Measurements from ENCODE around the gene ADPRHL1.
A peak's percentile ranks its signal among the peaks of the same experiment; 100 is the strongest.

Gene ADPRHL1

DNA sequence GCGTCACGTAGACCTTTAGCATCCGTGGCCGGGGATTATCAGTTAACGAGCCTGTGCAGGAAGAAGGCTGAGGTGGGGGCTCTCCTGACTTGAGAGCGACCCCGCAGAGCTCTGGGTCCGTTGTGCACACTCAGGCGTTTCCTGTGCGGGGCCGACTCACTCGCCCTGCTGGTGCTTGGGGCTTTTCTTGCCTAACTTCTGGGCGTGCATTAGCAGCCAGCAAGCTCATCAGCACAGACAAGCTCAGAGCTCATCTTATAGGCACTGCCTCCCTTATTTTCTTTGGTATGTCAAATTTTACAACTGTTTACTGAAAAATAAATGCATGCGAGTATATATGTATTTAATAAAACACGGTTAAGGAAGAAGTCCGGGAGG lies 23.7 kb downstream of the ADPRHL1 start:
- DNase-seq: peak; percentile 13

DNA sequence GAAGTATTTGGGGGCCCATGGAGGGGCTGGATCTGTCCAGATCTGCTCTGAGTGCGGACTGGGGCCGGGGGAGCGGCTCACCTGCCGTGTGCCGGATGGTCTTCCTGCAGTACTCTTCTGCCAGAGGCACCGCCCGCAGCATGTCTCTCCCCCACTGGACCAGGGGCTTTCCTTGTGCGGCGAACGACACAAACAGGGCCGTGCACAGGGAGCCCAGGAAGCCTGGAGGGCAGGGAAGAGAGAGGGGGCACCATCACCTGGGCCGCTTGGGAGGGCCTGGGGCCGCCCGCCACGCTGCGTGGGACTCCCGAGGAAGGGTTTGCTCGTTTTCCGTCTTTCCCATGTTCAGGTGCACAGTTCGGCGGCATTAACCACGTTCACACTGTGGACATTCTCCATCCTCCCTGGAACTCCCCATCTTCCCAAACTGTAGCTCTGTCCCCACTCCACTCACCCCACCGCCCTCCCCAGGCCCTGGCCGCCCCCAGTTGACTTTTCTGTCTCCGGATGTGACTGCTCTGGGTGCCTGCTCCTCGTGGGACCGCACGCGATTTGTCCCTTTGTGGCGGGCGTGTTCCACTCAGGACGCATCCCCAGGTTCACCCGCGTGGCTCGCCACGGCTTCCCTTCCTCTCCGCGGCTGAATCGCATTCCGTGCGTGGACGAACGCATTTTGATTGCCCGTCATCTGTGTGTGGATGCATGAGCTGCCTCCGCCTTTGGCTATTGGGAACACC lies 24.2 kb downstream of the ADPRHL1 start:
- DNase-seq: peak; percentile 13

DNA sequence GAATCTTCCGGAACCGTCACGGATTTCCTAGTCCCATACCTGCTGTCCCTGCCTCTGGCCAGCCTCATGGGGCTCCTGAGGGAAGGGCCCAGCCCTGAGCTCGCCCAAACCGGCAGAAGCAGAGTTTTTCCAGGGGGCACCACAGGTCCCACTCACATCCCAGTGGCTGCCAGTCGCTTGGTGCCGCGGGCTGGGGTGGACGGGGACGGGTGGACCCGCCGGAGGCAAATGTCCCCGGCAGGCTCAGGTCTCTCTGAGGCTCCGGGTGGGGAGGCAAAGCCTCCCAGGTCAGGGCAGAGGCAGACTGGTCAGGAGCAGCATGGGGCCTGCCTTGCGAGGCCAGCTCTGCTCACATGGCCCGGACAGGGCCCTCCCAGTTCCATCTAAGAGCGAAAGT lies 24.8 kb downstream of the ADPRHL1 start:
- DNase-seq: no peak

DNA sequence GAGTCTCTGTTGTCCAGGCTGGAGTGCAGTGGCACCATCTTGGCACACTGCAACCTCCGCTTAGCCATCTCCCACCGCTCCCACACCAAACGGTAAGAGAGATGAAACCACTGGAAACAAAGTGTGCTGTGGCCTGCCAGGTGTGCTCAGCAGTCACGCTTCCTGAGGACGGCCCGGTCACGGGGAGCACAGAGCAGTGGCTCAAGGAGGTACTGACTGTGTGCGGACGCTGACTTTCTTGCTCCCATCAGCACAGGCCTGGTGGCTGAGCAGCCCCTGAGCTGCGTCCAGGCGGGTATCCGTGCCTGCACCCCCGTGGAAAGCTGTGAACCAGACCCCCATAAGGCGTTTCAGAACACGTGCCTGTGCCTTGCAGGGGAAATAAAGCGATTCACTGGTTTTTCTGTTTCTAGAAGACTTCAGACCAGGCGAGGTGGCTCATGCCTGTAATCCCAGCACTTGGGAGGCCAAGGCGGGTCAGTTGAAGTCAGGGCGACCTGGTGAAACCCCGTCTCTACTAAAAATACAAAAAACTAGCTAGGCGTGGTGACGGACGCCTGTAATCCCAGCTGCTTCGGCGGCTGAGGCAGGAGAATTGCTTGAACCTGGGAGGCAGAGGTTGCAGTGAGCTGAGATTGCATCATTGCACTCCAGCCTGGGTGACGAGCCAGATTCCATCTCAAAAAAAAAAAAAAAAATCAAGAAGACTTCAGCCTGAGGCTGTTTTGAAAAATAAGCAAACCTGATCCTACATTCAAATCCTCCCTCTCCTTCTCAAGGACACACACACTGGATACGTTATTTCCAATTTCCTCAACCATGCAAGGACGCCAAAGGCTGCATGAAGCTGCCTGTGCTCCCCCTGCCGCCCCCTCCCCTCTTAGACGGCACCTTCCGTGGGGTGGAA lies 25.5 kb downstream of the ADPRHL1 start:
- peak; percentile 14 for DNase-seq

DNA sequence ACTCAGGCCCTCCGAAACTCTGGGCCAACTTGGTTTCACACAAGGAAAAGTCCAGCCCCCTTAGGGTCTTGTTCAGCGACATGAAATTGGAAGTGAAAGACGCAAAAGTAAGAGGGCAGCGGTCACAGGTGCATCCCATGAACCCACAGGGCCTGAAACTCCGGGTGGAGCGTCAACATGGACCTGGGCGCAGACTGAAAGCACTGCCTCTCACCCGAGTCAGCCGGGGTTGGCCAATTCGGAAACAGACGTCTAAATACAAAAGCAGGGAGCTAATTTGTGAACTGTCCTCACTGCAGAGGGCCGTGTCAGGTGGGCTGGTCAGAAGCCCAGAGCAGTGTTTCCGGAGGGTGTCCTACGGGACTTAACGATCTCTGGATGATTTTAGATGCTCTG lies 26.7 kb downstream of the ADPRHL1 start:
- no peak for DNase-seq

DNA sequence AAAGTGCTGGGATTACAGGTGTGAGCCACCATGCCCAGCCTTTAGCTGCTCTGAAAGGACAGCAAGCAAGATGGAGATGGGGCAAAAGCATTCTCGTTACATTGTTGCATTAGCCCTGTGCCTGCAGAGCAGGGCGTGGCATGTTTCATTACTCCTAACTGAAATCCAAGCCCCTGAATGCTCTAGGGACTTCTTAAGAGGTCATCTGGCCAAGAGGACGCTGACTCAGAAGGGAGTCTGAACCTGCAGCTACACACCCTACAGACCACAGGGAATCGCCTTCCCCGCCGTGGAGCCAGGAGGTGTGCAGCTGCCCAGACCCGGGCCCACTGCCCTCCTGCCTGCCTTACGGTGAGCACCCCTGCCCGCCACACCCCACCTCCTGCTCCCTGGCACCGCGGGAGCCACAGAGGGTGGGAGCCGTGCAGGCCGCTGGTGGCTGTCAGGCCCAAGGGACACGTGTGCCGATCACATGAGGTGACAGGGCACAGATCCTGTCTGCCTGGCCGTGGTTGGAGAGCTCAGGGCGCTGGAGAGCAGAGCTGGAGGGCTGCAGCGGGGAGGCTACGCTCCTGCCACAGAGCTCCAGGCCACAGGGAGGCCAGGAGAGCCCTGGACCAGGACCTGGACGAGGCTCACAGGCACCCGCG lies 27.2 kb downstream of the ADPRHL1 start:
- peak; percentile 12 for DNase-seq

DNA sequence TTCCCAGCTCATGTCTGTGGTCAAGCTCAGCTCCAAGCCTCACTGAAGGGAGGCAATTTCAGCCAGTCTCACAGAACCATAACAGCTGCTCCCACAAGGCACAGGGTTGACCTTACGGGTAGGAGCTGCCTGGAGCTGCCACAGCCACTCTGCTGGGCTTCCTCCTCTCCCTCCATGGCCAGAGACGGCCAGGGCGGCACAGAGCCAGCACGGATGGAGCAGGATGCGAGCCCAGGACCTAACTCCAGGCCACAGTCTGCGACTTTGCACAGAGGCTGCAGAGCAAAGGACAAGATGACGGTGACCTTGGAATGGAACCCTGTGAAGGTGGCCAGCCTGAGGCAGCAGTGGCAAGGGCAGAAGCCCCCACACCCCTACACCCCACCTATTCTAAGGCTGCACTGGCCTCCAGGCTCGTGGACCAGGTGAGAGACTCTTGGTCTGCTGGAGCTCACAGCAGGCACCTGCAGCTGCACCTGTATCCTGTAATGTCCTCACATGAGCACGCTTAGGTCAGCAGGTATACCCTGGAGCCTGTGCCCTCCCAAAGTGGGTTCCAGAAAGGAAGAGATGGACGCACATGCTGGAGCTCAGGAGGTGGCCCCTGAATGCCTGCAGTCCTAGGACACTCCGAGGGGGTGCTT lies 29.6 kb downstream of the ADPRHL1 start:
- no peak for DNase-seq

DNA sequence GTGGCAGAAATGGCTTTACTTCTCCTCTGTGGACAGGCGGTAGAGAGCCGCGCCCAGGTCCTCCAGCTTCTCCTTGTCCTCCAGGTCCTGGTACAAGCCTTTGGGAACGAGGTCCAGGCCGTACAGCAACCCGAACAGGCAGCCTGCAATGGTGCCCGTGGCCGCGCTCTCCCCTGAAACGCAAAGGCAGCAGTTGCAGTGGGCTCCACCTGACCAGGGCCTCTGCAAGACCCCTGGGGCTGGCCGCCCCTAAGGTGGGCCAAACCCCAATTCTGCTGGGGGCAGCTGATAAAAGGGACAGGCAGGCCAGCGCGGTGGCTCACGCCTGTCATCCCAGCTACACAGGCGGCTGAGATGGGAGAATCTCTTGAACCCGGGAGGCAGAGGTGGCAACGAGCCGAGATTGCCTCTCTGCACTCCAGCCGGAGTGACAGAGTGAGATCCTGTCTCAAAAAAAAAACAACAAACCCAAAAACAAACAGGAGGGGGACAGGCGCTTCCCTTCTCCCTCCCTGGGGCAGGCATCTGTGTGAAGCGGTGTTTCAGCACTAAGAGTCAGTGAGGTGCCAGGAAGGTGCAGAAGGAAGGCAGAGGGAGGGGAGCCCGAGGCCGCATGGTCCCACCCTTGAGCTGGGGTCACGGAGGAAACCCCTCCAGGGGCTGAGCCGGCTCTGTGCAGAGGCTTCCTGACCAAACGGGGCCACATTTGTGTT lies 30.3 kb downstream of the ADPRHL1 start:
- peak; percentile 42 for DNase-seq

DNA sequence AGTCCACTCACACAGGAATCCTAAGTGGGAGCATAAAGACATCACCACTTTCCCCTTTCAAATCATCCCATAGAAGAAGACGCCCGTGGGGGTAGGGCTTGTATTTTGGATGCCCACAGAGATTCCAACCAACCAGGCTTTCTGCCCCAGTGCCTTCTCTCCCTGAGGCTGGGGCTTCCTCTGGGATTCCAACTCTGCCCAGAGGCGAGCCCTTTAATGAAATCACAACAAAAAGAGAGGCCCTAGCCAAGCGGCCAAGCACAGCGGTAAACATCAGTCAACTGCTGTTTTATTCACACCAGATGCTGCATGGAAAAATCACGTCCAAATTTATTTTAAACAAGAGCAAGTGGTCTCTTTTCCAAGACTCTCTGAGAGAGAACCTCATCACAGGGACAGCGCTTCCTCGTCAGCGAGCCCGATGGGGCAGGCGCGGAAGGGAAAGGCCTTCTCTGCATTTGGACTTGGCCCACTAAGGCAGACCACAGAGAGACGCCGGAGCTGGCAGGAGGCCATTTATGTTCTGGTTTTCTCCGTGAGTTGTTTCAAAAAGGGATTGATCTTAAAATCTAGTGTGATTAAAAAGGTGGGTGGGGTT lies 31.5 kb downstream of the ADPRHL1 start:
- peak; percentile 89 for DNase-seq

DNA sequence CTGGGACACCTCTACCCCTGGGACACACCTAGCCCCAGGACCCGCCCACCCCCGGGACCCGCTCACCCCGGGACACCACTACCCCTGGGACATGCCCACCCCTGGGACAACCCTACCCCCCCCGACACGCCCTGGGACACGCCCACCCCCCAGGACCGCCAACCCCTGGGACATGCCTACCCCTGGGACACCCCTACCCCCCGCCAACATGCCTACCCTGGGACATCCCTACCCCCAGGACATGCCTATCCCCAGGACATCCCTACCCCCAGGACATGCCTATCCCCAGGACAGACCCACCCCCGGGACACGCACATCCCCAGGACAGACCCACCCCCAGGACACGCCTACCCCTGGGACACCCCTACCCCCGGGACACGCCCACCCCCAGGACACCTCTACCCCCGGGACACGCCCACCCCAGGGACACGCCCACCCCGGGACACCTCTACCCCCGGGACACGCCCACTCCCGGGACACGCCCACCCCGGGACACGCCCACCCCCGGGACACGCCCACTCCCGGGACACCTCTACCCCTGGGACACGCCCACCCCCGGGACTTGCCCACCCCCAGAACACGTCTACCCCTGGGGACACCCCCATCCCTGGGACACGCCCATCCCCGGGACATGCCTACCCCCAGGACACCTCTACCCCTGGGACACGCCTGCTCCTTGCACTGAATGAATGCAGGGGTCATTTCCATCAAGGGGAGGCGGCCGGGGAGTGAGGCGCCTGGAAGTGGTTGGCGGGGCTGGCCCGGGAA lies 32.3 kb downstream of the ADPRHL1 start:
- DNase-seq: peak; percentile 44

DNA sequence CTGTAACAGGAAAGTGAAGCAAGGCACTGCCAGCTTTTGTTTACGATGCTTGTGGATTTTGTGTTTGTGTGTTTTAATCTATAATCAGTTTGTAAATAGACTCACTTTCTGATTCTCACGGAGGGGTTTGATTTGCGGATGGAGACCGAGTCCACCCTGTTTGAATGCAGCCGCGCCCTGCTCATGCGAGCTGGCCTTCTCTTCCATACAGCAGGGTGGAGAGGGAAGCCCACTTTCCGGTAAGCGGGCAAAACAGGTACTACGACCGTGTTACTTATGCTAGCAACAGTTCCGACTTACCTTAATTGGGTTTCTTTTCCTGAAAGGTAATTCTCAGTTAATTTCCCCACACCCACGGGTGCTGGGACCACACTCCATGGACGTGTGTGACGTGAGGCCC lies 33.1 kb downstream of the ADPRHL1 start:
- DNase-seq: no peak

DNA sequence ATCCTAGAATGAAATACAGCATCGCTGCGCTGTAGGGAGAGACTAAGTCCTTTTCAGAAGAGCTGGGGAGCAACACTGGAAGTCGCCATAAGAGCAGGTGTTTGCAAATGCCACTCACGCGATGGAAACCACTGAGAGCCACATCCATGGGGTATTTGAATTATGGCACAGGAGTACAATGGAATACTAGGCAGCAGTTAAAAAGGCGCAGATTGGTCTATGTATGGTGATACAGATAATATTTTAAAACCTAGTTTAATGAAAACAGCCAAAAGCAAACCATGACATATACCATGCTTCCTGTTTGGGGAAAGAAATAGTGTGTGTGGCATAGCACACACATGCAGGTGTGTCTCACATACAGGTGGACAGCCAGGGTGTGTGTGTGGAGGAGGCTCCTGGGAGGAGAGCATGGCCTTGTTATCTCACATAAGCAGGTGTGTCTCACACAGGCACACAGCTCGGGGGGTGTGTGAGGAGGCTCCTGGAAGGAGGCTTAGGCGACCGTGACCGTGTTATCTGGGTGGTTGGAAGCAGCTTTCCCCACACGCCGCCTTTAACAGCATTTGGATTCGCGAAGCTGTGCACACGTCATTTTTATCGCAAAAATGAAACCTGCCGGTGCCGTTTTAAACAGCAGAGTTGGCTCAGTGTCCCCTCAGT lies 33.6 kb downstream of the ADPRHL1 start:
- DNase-seq: peak; percentile 15

DNA sequence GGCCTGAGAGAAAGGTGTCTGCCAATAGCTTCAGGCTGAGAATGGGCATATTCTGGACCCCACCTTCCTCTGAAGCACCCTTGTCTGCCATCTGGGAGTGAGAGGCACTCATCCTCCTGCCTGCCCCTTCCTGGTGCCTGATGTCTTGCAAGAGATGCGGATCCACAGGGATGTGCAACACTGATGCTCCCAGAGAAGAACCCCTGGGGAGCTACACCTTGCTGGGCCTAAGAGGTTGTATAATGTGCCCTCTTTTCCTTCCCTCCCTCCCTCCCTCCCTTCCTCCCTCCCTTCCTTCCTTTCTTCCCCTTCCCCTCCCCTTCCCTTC lies 34.6 kb downstream of the ADPRHL1 start:
- peak; percentile 12 for DNase-seq

DNA sequence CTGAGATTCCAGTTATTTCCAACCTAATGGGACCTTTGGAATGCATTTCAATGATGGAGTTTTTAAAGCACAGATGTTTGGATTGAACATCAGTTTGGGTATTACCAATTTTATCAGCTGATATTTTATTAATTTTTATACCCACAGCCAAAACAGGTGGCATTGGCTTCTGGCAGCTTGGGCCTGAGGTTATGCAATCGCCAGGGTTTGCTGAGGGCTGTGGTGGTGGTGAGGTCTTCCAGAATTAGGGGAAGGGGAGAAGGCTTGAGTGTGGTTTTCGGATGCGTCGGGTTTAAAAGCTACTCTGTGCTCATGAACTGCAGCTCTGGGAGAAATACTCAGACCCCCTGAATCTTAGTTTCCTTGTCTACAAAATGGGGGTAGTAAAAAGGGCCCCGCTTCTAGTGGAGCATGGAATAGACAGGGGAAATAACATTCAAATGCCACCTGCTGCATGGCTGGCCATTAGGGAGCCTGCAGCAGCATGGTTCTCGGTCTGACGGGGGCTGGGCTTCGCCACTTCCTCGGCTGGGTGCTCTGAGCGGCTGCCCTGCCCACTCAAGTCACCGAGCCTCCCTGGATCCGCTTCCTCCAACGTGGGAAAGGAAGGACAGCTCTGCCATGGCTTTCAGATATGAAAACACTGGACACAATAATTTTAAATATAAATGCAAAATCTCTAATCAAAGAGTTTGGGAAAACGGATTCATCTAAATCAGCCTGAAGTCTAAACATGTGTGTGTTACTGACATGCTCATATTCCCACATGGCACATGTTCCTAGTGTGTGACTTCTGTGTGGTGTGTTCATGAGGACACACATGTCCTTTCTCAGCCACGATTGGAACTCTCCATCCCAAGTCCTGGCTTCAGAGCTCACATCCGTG lies 35.2 kb downstream of the ADPRHL1 start:
- DNase-seq: peak; percentile 25

DNA sequence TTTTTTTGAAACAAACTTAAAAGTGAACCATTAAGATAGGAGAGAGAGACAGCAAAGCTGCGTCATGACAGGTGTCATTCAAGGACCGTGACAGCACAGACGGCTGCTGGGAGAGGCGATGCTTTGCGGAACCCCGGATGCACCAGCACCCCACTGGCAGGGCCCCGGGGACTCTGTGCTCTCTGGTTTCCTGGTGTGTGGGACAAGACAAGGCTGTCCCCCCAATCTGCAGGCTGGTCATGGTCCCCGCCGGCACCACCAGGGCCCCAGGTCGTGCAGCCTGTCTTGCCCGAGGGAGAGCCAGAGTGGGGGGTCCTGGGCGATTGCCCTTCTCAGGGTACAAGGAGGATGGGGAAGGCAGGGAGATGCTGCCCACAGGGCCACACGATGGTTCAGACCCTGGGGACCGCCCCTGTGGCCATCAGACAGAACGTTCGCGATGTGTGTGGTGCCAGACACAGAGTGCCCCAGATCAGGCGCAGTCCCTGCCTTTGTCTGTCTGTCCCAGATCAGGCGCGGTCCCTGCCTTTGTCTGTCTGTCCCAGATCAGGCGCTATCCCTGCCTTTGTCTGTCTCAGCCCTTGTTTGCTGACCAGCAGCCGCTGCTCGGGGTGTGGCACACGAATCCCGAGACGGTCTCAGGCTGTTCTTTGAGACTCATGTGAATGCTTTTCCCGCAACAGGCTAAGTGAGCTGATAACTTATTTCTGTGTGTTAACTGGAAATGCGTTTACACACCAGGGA lies 36.1 kb downstream of the ADPRHL1 start:
- DNase-seq: peak; percentile 15

DNA sequence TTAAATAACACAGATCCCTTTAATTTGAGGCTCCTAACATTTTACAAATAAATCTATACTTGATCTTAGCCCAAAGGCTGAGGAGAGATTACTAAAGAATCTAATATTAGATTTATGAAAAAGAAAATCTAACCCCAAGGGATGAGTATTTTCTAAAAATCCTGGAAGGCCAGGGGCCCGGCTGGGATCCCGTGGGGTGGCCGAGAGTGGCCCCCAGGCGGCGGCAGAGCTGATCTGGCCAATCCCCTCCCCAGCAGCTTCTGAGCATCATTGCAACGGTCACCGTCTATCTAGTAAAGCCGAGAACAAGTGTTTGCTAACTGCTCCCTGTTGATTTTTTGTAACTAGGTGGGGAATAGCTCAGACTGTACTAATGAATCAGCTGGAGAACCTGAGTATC lies 37.5 kb downstream of the ADPRHL1 start:
- no peak for DNase-seq

DNA sequence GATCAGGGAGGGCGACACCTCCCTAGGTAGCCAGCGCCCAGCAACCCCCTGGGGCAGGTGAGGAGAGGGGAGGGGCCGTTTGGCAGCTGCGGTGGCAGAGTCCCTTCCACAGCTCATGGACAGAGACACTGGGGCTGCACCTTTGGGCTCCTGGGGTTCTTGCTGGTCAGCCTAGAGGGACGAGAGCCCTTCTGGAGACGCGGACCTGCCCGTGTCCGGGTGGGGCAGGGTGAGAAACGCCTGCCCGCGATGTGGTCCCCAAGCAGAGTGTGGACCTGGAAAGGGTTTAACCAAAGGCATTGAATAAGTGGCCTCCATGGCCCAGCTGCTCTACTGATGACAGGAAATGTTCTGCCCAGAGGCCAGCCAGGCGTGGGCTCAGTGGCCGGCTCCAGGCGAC lies 38.3 kb downstream of the ADPRHL1 start:
- no peak for DNase-seq

DNA sequence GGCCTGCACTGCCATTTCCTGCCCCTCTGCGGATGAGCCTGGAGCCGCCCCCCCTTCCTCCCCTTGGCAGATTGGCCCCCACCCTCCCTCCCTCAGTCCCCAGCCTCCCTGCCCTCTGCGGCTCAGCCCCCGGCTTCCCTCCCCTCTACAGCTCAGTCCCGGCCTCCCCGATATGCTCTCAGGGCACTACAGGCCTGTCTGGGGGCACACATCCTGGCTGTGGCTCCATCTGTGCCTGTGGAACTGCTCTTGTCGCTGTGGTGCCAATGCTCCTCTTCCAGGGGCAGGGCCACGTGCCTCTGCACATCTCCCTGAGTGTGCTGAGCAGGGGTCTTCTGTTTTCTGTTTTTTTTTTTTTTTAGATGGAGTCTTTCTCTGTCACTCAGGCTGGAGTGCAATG lies 39.0 kb downstream of the ADPRHL1 start:
- DNase-seq: no peak

DNA sequence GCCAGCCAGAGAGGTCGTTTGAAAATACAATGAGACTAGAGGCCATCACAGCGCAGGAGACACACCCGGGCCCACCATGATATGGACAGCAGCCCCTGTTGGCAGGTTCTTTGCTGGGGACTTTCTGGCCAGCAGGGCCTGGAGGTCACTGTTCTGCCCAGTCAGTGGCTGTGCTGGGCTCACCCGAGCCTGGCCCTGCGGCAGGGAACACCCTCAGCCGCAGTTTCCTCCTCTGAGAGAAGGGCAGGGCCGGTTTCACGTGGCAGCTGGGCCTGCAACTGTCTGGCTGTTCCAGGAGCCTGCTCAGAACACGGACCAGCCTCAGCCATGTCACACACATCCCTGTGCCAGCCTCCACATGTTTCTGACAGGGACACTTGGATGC lies 39.4 kb downstream of the ADPRHL1 start:
- DNase-seq: peak; percentile 76
